ENCODE results near the gene HPS4. TPM values are rescaled to one million over a fixed set of nuclear protein-coding genes. Genes with fewer than 3 reads are reported as not detected.

HPS4 gene
- total RNA-seq, 1 donor from 2014 or later = 34.2 TPM

DNA sequence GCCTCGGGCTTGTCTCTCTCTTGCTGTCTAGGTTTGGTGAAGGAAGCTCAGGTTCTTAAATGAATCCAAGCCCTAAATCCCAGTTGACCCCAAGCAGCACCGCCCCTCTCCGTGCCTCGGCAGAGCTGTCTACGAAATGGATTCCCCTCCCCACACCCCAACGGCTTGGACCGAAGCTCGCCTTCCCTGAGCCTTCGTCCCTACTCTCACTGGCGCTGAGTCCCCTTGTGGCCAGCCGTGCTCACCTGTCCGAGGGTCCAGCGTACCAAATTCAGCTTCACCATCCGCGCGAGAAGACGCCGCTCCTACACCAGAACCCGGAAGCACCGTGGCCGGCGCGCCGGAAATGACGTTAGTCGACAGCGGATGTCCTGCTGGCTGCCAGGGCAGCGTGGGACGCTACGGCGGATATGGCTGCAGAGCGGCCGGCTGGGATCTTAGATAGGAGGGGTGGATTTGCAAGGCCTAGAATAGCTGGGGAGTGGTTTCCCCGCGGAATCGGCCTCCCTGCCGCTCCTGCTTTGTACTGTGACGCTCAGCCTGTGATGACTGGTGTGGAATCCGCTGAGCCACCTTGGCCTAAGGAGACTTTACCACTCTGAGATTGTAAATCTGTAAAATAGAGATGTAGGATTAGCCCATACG is 28.7 kb upstream of the HPS4 start, which contains the start of gene TFIP11:
TSS of gene TFIP11 (minus strand) at position 325 of the 645 bp plus-strand sequence. CDS start 2,201 bp downstream, outside the sequence.
- H3K4me3 Mint-ChIP-seq (ENCODE audit: unreplicated experiment) = peak within 1 kb of the TSS; percentile 99
- peaks cover 10% of the 10 kb centered on the region for H3K27me3 Mint-ChIP-seq (ENCODE audit: unreplicated experiment)
- TF ChIP-seq, protein P1, sequence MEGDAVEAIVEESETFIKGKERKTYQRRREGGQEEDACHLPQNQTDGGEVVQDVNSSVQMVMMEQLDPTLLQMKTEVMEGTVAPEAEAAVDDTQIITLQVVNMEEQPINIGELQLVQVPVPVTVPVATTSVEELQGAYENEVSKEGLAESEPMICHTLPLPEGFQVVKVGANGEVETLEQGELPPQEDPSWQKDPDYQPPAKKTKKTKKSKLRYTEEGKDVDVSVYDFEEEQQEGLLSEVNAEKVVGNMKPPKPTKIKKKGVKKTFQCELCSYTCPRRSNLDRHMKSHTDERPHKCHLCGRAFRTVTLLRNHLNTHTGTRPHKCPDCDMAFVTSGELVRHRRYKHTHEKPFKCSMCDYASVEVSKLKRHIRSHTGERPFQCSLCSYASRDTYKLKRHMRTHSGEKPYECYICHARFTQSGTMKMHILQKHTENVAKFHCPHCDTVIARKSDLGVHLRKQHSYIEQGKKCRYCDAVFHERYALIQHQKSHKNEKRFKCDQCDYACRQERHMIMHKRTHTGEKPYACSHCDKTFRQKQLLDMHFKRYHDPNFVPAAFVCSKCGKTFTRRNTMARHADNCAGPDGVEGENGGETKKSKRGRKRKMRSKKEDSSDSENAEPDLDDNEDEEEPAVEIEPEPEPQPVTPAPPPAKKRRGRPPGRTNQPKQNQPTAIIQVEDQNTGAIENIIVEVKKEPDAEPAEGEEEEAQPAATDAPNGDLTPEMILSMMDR (IDR thresholded peaks at IDR 0.05; ENCODE audit: unreplicated experiment) = peak; percentile 20
- no peaks in the 10 kb centered on the region for H3K9me3 Mint-ChIP-seq (ENCODE audit: unreplicated experiment)
- peaks cover 27% of the 10 kb centered on the region for H3K4me1 Mint-ChIP-seq (ENCODE audit: unreplicated experiment)
- peak; percentile 98 for DNase-seq (ENCODE audit: low spot score)
- H3K27ac Mint-ChIP-seq (ENCODE audit: unreplicated experiment) = peak within 1 kb of the TSS; percentile 100
- peaks cover 11% of the 10 kb centered on the region for H3K36me3 Mint-ChIP-seq (ENCODE audit: low read depth, unreplicated experiment)

DNA sequence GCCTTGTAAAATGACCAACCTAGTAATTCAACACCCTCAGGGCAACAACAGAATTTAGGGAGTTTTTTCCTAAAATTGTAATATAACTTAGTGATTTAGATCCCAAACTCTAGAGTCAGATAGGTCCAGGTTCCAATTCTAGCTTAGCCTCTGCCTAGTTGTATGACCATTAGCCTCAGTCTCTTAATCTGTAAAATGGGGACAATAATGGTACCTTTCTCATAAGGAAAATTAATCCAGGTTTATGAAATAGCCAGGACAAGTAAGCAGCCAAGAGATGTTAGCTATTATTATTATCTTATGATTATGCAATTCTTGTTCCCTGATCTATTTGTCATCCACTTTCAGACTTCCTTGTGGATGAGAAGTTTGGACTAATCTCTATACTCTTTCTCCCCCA is 24.6 kb upstream of the HPS4 start:
- DNase-seq (ENCODE audit: low spot score) = no peak
- TF ChIP-seq, protein P1 (IDR thresholded peaks at IDR 0.05; ENCODE audit: unreplicated experiment) = no peak
- H3K36me3 Mint-ChIP-seq (ENCODE audit: low read depth, unreplicated experiment) = peaks cover 34% of the 10 kb centered on the region
- H3K9me3 Mint-ChIP-seq (ENCODE audit: unreplicated experiment) = no peaks in the 10 kb centered on the region
- peaks cover 10% of the 10 kb centered on the region for H3K27me3 Mint-ChIP-seq (ENCODE audit: unreplicated experiment)
- peaks cover 25% of the 10 kb centered on the region for H3K4me1 Mint-ChIP-seq (ENCODE audit: unreplicated experiment)
- no peak overlapping the region for H3K4me3 Mint-ChIP-seq (ENCODE audit: unreplicated experiment)
- H3K27ac Mint-ChIP-seq (ENCODE audit: unreplicated experiment) = no peak overlapping the region

DNA sequence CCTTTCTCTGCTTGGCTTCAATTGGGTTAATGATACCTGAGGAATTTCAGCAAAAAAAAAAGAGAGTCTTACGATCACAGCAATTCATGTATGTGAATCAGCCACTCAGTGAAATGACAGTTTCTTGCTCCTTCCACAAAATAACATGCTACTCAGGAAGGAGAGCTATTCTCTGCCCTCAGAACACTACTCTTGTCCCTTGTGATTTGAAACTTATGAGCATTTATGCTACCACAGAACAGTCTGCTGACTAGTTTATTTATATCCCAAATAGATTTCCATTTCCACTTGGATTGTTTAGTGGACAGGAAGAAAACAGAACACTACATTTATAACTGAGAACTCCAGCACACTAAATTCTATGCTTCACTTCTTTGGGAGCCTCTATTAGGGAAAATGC is 20.2 kb upstream of the HPS4 start:
- Mint-ChIP-seq H3K27ac (ENCODE audit: unreplicated experiment) (peak overlapping the region; percentile 94), H3K9me3 (ENCODE audit: unreplicated experiment) (no peaks in the 10 kb centered on the region), H3K27me3 (ENCODE audit: unreplicated experiment) (peaks cover 2% of the 10 kb centered on the region), H3K36me3 (ENCODE audit: low read depth, unreplicated experiment) (peaks cover 39% of the 10 kb centered on the region), H3K4me3 (ENCODE audit: unreplicated experiment) (no peak overlapping the region), H3K4me1 (ENCODE audit: unreplicated experiment) (peaks cover 12% of the 10 kb centered on the region)
- TF ChIP-seq, protein P1 (IDR thresholded peaks at IDR 0.05; ENCODE audit: unreplicated experiment) = no peak
- DNase-seq (ENCODE audit: low spot score) = no peak

DNA sequence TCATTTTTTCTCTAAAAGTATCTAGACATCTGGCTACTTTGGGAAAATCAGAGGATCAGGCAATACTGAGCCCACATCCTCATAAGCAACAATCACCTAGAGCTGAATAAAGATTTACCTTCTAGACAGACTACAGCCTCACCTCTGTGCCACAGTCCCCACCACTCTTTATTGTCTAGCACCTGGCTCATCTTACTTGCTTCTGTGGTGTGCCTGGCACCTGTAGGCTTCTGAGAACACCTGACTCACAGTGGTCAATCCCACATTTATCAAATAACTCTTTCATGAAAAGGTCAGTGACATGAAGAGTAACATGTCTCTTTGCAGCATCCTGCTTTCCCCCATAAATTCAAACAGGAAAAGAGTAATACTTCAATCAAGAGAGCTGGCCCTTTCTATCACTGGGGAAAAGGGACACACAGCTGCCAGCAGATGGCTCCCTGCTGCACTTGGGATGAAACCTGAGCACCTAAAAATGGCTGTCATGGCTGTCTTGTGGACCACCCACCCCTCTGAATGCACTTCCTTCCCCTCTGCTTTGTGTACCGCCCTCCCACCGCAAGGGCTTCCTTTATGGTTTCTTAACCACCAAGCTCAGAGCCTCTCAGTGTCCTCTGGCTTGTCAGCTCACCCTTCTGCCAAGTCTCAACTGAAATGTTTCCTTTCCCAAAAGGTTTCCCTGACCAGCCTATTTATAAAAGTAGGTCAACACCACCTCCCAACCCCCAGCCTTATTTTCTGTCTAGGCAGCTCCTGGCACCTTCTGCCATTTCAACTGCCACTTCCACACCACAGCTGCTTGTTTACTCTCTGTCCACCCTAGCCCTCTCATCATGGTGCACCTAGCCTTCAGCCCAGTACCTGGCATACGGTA is 19.3 kb upstream of the HPS4 start:
- TF ChIP-seq, protein P1 (IDR thresholded peaks at IDR 0.05; ENCODE audit: unreplicated experiment) = no peak
- H3K27me3 Mint-ChIP-seq (ENCODE audit: unreplicated experiment) = peaks cover 2% of the 10 kb centered on the region
- peaks cover 43% of the 10 kb centered on the region for H3K36me3 Mint-ChIP-seq (ENCODE audit: low read depth, unreplicated experiment)
- no peaks in the 10 kb centered on the region for H3K9me3 Mint-ChIP-seq (ENCODE audit: unreplicated experiment)
- peak overlapping the region; percentile 68 for H3K4me3 Mint-ChIP-seq (ENCODE audit: unreplicated experiment)
- peak overlapping the region; percentile 94 for H3K27ac Mint-ChIP-seq (ENCODE audit: unreplicated experiment)
- DNase-seq (ENCODE audit: low spot score) = peak; percentile 64
- peaks cover 12% of the 10 kb centered on the region for H3K4me1 Mint-ChIP-seq (ENCODE audit: unreplicated experiment)

All from endothelial cell (in vitro differentiated cells).